ENCODE measurements around the gene KCTD21.

The KCTD21 gene

DNA sequence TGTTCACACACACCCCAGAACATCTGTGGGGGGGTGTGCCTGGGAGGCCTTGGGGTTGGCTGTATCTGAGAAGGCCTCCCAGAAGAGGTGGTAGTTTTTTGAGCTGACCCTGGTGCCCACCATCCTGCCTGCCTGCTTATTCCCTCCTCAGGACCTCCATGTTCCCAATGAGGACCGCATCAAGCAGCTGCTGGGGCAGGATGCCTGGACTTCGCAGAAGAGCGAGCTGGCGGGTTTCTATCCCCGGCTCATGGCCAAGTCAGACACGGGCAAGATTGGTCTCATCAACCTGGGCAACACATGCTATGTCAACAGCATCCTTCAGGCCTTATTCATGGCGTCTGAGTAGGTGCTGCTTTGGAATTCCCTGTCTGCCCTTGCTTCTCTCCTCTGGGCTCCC is 17.3 kb upstream of the KCTD21 start:
- Histone ChIP-seq H3K27ac (no peak overlapping the region), H3K4me3 (no peak overlapping the region)

DNA sequence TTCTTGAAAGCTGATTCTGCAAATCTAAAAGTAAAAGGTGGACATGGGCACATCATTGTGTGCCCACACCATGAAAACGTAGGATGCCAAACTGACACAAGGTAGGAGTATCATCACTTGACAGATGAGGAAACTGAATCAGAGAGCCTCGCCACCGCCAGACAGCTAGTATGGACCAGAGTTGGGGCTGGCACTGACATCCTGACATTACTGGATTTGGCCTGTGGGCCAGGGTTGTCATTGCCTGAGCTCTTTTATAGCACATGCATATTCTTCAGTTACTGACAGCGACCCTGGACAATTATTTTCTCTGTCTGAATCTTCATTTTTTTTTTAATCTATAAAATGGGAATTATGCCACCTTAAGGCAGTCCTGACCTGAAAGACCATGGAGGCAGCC is 16.8 kb upstream of the KCTD21 start:
- Histone ChIP-seq H3K4me3 (no peak overlapping the region), H3K27ac (no peak overlapping the region)

DNA sequence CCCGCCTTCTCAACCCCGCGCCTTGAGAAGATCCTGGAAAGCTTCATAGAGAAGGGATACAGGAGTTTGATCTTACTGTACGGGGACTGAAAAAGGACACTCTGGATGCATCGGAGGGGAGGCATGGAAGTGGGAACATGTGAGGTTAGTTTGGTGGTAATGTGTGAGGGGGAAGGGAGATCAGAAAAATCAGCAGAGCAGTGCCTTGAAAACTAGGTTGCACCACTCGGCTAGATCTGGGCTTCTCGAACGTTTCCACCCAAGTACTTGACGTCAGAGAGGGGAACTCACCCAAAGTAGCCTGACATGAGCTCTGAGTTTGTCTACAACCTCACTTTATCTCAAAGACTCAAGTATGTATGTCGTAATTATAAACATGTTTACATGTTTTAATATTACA is 14.8 kb upstream of the KCTD21 start:
- Histone ChIP-seq H3K4me3 (peak overlapping the region in 1 of 7 experiments; percentile 12), H3K27ac (peak overlapping the region in 9 of 21 experiments; percentile 9 to 86 (median 78))

DNA sequence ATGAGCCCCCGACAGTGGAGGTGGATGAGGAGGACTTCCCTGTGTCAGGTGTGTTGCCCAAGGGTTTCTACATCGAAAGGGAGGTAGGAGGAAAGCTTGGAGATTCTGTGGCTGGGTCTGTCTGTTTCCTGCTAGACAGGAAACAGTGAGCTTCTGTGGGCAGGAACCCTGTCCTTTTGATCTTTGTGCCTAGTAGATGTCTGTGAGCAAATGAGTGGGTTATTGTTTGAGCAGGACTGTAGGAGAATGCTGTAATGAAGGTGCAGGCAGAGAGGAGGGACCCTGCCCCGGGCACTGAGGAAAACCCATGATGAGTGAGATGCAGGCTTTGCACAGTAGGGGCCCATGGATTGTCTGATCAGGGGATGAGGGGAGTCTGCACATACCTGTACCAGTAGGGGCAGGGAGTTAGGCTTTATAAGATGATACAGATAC is 14.3 kb upstream of the KCTD21 start:
- peak overlapping the region in 9 of 21 experiments; percentile 9 to 86 (median 78) for H3K27ac ChIP-seq
- H3K4me3 ChIP-seq: peak overlapping the region in 1 of 7 experiments; percentile 12

DNA sequence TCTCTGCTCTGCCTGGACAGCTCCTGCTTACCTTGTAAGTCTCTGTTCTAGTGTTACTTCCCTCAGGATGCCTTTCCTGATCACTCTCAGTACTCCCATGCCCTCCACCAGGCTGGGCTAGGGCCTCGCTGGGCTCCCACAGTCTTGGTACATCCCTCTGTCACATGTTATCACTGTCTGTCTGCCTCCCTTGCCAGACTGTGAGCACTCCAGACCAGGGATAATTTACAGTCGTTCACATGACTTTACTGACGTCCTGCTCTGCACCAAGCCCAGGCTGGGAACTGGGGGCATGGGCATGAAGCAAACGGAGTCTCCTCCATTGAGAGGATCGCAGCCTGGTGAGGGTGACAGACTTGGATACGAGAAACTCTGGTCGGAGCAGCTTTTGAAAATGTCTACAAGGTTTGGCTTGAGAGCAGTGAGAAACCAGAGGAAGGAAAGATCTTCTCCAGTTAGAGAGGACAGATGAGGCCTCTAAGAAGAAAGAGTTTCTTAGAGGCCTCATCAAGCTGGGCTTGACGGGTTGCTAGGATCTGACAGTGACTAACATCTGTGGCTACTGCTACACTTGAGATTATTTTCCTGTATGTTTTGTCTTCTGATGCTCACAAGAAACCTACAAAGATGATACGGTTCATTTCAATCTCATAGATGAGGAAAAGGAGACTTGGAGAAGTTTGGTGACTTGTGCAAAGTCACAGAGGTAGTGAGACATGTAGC is 12.8 kb upstream of the KCTD21 start:
- Histone ChIP-seq H3K27ac (peak overlapping the region in 7 of 21 experiments; percentile 20 to 86 (median 78)), H3K4me3 (no peak overlapping the region)

DNA sequence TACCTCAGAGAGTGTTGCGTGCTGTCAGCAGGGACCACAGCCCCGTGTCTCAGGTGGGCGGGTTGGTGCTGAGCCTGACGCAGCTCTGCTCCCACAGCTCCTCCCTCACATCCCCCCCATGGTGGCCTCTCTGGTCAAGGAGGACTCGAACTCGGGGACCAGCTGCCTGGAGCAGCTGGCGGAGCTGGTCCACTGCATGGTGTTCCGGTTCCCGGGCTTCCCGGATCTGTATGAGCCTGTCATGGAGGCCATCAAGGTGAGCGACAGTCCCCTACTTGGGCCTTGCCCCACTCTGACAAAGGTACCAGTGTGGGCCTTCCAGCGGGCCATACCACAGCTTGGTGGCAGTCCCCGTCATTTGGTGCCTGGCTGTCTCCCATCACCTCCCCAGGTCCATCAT is 12.1 kb upstream of the KCTD21 start:
- Histone ChIP-seq H3K27ac (peak overlapping the region in 3 of 21 experiments; percentile 16 to 79 (median 20)), H3K4me3 (no peak overlapping the region)

DNA sequence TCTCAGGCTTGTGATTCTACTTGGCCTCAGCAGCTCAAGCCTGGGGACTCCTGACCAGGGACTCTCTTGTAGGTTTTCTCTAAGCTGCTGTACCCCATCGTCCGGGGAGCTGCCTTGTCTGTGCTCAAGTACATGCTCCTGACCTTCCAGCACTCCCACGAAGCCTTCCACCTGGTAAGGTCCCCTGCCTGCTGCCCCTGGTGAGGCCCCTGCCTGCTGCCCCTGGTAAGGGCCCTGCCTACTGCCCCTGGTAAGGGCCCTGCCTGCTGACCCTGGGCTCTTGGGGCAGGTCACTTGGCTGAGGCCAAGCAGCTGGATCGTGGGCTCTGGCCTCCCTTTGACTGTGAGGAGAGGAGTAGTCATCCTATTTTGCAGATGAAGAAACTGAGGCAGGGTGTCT is 11.6 kb upstream of the KCTD21 start:
- H3K27ac ChIP-seq: no peak overlapping the region
- H3K4me3 ChIP-seq: no peak overlapping the region

DNA sequence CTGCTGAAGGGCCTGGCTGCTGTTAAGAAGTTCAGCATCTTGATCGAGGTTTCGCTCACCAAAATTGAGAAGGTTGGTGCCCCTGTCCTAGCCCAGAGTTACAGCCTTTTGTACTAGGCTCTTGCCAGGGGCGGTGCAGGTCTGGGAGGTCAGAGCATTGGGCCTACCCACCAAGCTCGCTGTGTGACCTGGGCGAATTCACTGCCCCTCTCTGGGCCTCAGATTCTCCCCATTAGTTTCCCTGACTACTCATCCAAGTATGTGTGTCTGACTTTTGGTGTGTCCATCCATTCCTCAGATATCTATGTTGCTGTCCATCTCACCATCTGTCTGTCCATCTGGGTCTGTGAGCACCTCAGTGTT is 11.2 kb upstream of the KCTD21 start:
- H3K4me3 ChIP-seq: no peak overlapping the region
- no peak overlapping the region for H3K27ac ChIP-seq

DNA sequence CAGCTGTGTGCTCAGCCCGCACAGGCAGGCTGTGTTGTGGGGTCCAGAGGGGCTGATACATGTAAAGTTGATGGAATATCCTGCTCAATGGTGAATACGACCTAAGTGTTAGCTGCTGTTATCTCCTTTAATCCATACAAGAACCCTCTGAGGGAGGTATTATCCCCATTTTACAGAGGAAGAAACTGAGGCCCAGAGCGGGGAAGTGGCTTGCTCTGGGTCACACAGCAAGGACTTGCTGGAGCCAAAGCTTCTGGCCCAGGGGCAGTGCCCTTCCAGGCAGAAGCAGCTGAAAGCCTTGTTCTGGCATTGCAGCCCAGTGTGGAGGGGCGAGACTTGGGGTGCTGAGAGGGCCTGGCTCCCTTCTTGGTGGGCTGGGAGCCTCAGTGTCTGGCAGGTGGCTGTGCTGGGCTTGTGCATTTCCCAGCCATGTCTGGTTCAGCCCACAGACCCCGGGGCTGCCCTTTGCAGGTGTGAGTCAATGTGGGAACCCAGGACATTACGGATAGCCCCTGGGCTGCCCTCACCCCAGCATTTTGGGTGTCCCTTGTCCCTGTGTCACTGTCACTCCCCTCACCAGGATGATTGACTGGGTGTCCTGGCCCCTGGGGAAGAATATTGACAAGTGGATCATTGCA is 10.7 kb upstream of the KCTD21 start:
- no peak overlapping the region for H3K27ac ChIP-seq

DNA sequence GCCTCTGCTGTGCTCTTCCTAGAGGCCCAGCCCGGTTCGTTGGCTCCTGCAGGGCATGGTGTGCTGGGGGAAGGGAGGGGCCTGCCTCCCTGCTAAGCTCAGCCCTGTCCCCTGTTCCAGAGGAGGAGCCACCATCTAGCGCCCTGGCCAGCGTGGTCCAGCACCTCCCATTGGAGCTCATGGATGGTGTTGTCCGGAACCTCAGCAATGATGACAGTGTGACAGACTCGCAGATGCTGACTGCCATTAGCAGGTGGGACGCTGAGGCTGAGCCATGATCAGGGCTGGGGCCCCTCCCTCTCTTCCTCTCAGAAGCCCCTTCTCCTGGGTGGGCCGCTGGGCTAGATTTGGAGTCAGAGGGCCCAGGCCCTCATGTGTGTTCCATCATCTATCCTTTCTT is 9.4 kb upstream of the KCTD21 start:
- Histone ChIP-seq H3K27ac (no peak overlapping the region), H3K4me3 (no peak overlapping the region)

More for the DNA sequence above, 10.7 kb upstream of the KCTD21 start:
- H3K4me3 ChIP-seq: no peak overlapping the region

DNA sequence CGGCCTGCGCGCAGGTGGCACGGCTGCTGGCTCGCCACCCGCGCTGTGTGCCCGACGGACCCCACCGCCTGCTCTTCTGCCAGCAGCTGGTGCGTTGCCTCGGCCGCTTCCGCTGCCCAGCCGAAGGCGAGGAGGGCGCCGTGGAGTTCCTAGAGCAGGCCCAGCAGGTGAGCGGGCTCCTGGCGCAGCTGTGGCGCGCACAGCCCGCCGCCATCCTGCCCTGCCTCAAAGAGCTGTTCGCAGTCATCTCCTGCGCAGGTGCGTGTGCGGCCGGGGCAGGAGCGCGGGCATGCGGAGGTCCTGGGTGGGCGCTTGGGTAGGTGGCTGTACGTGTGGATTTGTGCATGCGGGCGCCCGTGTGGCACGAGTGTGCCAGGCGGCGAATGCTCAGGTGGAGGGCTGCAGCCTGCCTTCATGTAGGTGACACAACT is 8.2 kb upstream of the KCTD21 start:
- Histone ChIP-seq H3K4me3 (no peak overlapping the region), H3K27ac (no peak overlapping the region)

DNA sequence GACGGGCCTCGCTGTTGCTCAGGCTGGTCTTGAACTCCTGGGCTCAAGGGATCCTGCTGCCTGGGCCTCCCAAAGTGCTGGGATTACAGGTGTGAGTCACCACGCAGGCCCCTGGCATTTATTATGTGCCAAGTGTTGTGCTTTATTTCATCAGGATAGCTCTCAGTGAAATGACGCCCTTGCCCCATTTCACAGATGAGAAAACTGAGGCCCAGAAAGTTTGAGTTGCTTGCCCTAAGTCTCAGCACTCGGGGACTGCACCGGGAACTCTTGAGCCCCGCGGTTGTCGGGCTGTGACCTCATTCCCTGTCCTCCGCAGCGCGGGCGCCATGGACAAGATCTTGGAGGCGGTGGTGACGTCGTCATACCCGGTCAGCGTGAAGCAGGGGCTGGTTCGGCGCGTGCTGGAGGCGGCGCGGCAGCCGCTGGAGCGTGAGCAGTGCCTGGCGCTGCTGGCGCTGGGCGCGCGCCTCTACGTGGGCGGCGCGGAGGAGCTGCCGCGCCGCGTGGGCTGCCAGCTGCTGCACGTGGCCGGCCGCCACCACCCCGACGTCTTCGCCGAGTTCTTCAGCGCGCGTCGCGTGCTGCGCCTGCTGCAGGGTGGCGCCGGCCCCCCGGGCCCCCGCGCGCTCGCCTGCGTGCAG is 7.6 kb upstream of the KCTD21 start:
- Histone ChIP-seq H3K4me3 (no peak overlapping the region), H3K27ac (no peak overlapping the region)

DNA sequence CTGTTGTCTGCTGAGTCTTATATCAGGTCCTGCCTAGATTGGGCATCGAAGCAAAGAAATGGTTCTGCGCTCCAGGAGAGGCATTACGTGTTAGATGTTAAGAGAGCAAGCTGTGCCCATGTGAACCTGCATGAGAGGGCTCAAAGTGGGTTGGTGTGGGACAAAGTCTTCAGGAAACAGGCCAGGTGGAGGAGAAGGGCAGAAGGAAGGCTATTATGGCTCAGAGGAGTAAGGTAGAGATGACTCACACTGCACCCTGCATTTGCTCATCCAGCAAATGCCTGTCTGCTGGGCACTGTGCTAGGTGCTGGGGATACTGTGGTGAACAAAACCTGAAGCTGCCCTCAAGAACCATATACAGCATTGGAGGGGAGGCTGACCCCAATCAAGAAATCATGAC is 6.1 kb upstream of the KCTD21 start:
- no peak overlapping the region for H3K4me3 ChIP-seq
- H3K27ac ChIP-seq: no peak overlapping the region

DNA sequence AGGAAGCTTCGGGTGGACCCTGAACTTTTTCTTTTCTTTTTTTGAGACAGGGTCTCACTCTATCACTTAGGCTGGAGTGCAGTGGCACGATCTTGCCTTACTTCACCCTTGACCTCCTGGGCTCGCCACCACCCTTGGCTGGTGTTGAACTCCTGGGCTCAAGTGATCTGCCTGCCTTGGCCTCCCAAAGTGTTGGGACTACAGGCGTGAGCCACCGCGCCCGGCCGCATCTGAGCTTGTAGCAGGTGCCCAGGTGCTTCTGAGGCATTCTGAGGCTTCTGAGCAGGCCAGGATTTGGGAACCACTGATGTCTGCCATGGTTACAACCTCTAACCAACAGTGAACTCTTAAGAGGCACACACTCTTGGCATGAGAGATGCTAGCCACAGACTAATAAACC is 5.4 kb upstream of the KCTD21 start:
- Histone ChIP-seq H3K27ac (peak overlapping the region in 1 of 21 experiments; percentile 17), H3K4me3 (no peak overlapping the region)

DNA sequence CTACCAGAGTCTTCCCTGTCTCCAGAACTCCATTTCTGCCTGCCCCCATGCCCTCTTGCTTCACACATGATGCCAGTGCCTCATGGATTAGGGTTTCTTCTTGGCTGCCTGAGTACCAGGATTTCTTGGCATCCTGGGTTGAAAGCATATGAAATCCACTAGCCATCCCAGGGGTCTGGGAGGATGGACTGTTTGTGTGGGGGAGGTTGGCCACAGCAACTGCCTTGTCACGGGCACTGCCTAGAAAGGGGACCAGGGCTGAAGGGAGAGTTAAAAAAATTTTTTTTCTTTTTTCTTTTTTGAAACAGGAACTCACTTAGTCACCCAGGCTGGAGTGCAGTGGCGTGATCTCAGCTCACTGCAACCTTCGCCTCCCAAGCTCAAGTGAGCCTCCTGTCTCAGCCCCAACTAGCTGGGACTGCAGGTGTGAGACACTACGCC is 4.5 kb upstream of the KCTD21 start:
- Histone ChIP-seq H3K27ac (peak overlapping the region in 1 of 21 experiments; percentile 17), H3K4me3 (no peak overlapping the region)

DNA sequence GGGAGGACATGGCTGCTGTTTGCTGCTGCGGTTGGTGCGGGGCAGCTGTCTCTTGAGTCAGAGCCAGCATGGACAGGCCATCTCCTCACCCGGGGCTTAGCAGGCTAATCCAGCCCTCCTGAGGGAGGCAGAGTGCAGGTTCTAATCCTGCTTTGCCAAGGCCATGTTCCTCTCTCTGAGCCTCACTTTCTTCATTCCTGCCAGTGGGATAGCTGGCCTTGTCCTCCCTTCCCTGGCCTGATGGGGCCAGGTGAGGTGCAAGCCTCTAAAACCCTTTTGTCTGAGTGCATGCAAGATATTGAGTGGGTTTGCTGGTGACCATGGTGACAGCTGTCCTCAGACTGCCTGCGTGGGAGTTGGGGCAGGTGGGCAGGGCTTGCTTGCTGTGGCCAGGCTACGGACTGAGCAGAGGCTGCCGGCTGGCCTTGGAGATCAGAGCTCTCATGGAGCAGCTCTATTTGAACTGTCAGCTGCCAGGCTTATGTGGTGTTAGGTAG is 3.8 kb upstream of the KCTD21 start:
- Histone ChIP-seq H3K4me3 (no peak overlapping the region), H3K27ac (no peak overlapping the region)

DNA sequence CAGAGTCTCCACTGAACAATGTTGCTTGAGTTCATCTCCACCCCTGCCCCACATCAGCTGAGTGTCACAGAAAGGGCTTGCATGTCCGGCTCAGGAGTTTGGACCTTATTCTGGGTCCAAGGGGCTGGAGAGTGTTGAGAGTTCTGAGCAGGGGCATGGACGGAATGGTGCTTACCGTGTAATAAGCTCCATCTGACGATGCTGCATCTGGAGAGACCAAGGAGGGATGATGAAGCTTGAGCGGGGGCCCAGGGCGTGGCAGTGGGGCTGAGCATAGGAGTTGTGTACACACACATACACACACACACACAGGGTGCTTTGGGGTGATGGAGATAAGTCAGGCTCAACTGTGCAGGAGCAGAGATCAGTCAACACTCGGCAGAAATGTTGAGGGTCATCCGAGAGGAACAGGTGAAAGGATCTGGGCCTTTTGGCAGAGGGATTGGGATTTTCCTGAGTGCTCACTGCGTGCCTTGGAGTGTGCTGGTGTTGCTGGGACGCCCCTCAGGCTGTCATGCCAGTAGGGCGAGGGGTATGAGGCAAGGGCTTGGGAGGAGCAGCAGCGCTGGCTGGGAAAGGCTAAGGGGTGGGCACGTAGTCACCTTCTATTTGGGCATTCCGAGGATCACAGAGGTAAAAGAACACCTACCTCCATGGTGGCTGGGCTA is 2.6 kb upstream of the KCTD21 start:
- H3K4me3 ChIP-seq: no peak overlapping the region
- H3K27ac ChIP-seq: no peak overlapping the region

DNA sequence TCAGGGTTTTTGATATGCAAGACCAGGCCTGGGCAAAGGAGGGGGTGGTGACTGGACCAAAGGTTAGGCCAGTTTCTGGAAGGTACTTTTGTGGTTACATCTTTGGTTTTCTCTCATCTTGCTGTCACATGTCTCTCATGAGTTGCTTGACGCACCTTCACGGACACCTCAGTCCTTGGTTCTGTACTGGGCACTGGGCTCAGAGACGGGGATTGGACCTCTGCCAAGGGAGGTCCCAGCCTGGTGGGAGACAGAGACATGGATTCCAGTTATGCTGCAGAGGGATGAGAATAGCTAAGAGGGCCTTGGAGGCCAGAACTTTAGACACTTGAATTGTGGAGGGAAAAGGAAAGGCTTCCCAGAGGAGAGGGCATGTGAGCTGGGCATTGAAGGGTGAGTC is 1.9 kb upstream of the KCTD21 start:
- Histone ChIP-seq H3K4me3 (no peak overlapping the region), H3K27ac (peak overlapping the region in 3 of 21 experiments; percentile 4 to 92 (median 61))

DNA sequence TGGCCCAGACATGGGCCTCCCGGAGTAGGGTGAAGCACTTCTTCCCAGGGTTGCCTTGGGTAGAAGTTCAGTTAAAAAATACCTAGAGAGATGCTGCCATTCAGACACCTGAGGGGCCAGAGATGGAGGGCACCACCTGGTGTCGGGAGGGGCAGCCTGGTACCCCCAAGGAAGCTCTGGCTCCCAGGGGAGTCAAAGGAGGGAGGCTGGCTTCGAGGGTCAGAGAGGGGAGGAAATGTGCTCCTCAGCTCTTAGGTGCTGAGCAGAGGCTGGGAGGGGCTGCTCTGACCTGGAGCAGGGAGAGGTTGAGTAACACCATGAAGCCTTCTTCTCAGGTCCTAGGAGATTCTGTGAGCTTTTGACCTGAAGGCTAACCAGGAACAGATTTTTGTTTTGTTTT is 1.4 kb upstream of the KCTD21 start:
- H3K27ac ChIP-seq: peak overlapping the region in 10 of 21 experiments; percentile 0 to 92 (median 80)
- H3K4me3 ChIP-seq: peak overlapping the region in 4 of 7 experiments; percentile 68 to 99 (median 91)

DNA sequence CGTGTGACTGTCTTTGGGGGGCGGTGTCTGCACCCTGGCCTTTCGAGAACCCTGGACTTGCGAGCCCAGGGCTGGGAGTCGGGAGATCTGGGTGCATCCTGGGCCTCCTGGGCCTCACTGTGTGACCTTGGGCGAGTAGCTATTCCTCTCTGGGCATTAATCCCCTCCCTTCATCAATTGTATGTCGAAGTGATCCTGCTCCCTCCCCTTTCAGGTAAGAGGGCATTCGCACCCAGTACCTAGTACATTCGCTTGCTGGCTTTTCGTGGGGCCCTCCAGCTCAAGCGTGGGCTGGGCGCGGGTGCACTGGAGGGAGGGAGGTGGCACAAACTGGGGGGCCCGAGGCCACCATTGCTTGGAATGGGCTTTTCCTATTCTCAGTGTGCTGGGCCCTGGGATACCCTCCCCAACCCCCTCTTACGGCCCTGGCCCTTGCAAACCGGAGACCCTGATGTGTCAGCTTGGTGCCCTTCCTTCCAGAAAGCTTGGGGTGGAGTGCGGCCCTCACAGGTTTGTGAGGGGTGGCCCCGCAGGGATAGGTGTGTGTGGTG is 823 bp upstream of the KCTD21 start:
- Histone ChIP-seq H3K4me3 (peak overlapping the region; percentile 67 to 99 (median 85)), H3K27ac (peak overlapping the region; percentile 5 to 92 (median 82))

All from skin epidermis (tissue), 12 donors.